ENCODE data around the gene FDXACB1.

FDXACB1 gene

DNA sequence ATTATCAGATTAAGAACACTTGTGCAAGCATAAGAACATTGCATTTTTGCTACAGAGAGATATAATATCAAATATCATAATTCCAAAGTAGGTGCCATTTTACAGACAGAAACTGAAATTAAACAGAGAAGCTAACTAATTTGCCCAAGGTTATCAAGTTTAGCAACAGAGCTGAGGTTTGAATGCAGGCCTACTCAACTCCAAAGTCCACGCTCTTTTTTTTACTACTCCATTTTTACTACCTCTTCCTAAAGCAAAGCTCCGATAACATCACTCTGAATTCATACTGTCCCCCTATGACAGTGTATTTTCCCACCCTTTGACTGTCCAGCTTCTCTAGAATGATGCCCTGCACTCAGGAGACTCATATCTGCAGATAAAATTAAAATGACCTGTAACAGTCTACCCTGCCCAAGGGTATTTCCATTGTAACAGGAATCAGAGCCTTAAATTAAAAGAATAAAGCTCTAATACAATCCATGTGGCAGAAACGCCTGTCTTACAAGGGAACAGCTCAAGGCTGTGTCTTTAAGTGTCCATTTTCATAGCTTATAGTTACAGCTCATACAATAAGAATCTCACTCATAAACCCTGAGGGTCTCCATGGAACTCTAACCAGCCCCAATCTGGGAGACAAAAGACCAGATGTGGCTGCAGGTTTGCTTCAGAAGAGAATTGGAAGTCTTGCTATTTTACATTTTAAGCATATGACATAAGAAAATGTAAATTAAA, 44.4 kb downstream of the FDXACB1 start:
- Histone ChIP-seq H3K4me3 (ENCODE audit: low read length in 2 of 2) (no peak overlapping the region), H3K36me3 (ENCODE audit: control insufficient read depth in 2 of 2, insufficient read depth in 2 of 2, low read length in 2 of 2) (peaks cover 17 to 28% of the 10 kb centered on the region in 2 donors)

DNA sequence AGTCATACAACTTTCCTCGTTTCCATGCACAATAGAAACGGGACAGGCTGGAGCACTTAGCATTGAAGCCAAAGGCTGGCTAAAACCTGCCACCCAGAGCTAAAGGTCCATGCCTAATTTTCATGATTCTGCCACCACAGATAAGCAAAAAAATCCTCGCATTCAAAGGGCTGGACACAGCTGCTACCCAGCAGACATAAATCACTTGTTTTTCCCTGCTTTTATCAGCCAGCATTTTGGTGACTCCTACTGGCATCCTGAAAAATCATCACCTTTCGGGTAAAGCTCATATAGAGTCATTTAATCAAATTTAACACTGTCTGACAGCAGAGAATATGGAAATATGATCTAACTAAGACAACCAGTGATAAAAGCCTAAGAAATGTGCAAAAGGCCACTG, 45.4 kb downstream of the FDXACB1 start:
- Histone ChIP-seq H3K27ac (ENCODE audit: low read depth in 2 of 2, low read length in 2 of 2) (no peak overlapping the region), H3K36me3 (ENCODE audit: control insufficient read depth in 2 of 2, insufficient read depth in 2 of 2, low read length in 2 of 2) (peaks cover 17 to 28% of the 10 kb centered on the region in 2 donors), H3K4me1 (ENCODE audit: control insufficient read depth in 2 of 2, insufficient read depth in 2 of 2, low read length in 2 of 2) (peaks cover 0 to 4% of the 10 kb centered on the region in 2 donors), H3K9ac (ENCODE audit: low read depth in 1 of 2, low read length in 2 of 2) (no peak overlapping the region), H3K9me3 (ENCODE audit: control insufficient read depth in 2 of 2, low read length in 2 of 2) (no peaks in the 10 kb centered on the region), H3K4me3 (ENCODE audit: low read length in 2 of 2) (no peak overlapping the region), H3K27me3 (ENCODE audit: control insufficient read depth in 2 of 2, insufficient read depth in 2 of 2, low read length in 2 of 2) (no peaks in the 10 kb centered on the region)

More for the DNA sequence above, 44.4 kb downstream of the FDXACB1 start:
- Histone ChIP-seq H3K27ac (ENCODE audit: low read depth in 2 of 2, low read length in 2 of 2) (no peak overlapping the region), H3K4me1 (ENCODE audit: control insufficient read depth in 2 of 2, insufficient read depth in 2 of 2, low read length in 2 of 2) (peaks cover 0 to 4% of the 10 kb centered on the region in 2 donors), H3K9me3 (ENCODE audit: control insufficient read depth in 2 of 2, low read length in 2 of 2) (no peaks in the 10 kb centered on the region), H3K9ac (ENCODE audit: low read depth in 1 of 2, low read length in 2 of 2) (no peak overlapping the region), H3K27me3 (ENCODE audit: control insufficient read depth in 2 of 2, insufficient read depth in 2 of 2, low read length in 2 of 2) (no peaks in the 10 kb centered on the region)

DNA sequence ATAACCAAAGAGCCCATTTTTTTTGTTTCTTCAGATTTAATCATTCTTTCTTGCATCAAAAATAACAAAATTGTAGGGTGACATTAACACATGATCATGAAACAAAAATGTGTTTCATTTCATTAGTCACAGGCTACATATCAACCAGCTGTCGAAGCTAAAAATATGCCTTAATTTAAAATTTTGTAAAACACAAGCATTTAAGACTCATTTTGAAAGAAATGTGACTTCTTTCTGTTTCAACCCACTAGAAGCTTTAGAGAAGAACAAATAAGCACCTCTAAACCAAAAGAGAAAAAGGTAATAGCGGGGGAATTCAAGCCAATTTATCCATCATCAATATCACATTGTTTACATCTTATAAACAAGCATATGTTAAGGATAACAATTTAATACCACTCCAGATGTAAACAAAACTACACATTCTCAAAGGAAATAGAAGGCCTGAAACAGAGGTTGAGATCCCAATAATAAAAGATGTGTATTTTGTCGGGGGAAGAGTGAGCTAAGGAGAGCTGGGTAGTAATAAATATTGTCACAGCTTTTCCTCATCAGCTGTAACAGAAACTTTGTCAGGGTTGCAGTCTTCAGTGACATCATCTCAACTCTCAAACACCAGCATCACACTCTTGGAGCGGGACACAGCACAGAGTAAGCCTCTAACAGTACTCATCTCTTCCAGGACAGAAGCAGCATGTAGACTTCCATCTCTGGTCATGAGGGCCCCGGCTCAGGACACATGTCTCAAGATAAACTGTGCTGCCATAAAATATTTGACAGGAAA, 49.6 kb downstream of the FDXACB1 start:
- H3K27me3 ChIP-seq (ENCODE audit: control insufficient read depth in 2 of 2, insufficient read depth in 2 of 2, low read length in 2 of 2), result no peaks in the 10 kb centered on the region

DNA sequence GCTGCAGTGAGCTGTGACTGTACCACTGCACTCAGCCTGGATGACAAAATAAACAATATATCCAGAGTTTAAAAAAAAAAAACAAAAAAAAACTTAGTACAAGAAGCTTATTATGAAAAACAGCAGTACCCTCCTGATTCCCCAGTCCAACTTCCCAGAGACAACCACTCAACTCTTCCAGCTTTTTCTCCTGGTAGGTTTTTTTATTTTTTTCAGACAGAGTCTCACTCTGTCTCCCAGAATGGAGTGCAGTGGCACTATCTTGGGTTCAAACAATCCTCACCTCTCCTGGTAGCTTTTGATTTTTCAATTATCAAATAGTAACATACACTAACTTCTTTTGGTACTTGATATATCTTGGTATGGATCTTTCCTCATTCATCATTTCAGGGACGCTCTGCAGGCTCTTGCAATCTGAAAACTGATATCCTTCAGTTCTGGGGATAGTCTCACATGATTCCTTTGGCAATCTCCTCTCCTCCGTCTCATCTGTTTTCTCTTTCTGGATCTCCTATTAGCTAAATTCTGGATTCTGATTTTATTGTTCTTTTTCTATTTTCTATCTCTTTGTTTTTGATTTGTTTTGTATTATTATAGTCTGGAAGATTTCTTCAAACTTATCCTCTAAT, 52.5 kb downstream of the FDXACB1 start:
- Histone ChIP-seq H3K9me3 (ENCODE audit: control insufficient read depth in 2 of 2, low read length in 2 of 2) (no peaks in the 10 kb centered on the region), H3K4me1 (ENCODE audit: control insufficient read depth in 2 of 2, insufficient read depth in 2 of 2, low read length in 2 of 2) (no peaks in the 10 kb centered on the region), H3K27me3 (ENCODE audit: control insufficient read depth in 2 of 2, insufficient read depth in 2 of 2, low read length in 2 of 2) (no peaks in the 10 kb centered on the region), H3K36me3 (ENCODE audit: control insufficient read depth in 2 of 2, insufficient read depth in 2 of 2, low read length in 2 of 2) (peaks cover 0 to 7% of the 10 kb centered on the region in 2 donors), H3K4me3 (ENCODE audit: low read length in 2 of 2) (no peak overlapping the region), H3K27ac (ENCODE audit: low read depth in 2 of 2, low read length in 2 of 2) (no peak overlapping the region), H3K9ac (ENCODE audit: low read depth in 1 of 2, low read length in 2 of 2) (no peak overlapping the region)

More for the DNA sequence above, 49.6 kb downstream of the FDXACB1 start:
- Histone ChIP-seq H3K27ac (ENCODE audit: low read depth in 2 of 2, low read length in 2 of 2) (no peak overlapping the region), H3K9ac (ENCODE audit: low read depth in 1 of 2, low read length in 2 of 2) (no peak overlapping the region), H3K4me1 (ENCODE audit: control insufficient read depth in 2 of 2, insufficient read depth in 2 of 2, low read length in 2 of 2) (no peaks in the 10 kb centered on the region), H3K36me3 (ENCODE audit: control insufficient read depth in 2 of 2, insufficient read depth in 2 of 2, low read length in 2 of 2) (peaks cover 3 to 11% of the 10 kb centered on the region in 2 donors), H3K4me3 (ENCODE audit: low read length in 2 of 2) (no peak overlapping the region), H3K9me3 (ENCODE audit: control insufficient read depth in 2 of 2, low read length in 2 of 2) (no peaks in the 10 kb centered on the region)

All from mucosa of rectum (tissue), 2 donors.